GM18951 (cell line): Measurements from ENCODE around the gene MRC1.

Experiments
- POLR2A ChIP-seq: IDR thresholded peaks from 4 replicates; pipeline ENCODE4 v1.6.1; 2011; ENCODE audit warnings: mild to moderate bottlenecking; ENCODE audit not compliant: insufficient read length, insufficient read depth; ENCODE audit errors: extremely low read depth
- in situ Hi-C: fragments of 300-500 bp; cut with MboI; formaldehyde crosslinking; loops from one replicate; pipeline ENCODE4 v1.12.0; 2022; ENCODE audit warnings: low sequenced_read_pairs, mixed read lengths, inconsistent platforms; ENCODE audit not compliant: unreplicated experiment

MRC1 gene

DNA sequence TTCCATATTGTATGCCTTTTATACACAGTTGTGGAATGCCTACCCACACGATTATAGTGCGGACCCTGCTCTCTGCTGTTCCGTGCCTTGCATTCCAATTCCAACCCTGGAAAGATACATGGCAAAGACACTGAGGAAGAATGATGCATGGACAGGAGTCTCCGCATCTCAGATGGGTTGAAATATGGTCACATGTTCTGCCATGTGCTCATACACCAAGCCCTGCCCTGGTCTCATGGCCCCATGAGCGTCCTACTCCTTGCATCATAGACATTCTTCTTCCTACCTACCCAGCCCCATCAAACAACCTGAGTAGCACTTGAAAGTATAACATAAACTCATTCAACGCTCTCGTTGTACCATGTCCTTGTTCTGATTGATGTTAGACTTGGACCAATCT is 148.9 kb downstream of the MRC1 start:
- in situ Hi-C loops, result no loop called here
- no peak for TF ChIP-seq POLR2A

DNA sequence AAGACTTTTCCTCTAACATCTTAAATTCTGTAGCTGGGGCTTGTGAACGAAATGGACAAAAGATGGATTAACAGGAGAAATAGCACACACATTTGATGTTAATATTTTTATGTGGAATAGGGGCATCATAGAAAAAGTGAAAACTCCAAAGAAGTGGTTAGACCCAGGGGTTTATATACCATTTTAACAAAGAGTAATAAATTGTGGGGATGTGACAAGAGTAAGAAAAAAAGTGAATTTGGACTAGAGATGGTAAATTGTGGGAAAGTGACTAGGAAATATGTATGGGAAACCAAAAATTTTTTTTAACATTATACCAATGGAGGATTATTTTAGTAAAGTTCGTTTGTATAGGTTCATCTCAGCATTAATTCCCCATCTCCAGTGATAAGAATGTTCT is 150.7 kb downstream of the MRC1 start:
- no peak for TF ChIP-seq POLR2A
- in situ Hi-C loops, result no loop called here
